ENCODE data around the gene TLL2.

- TF ChIP-seq, protein P1, sequence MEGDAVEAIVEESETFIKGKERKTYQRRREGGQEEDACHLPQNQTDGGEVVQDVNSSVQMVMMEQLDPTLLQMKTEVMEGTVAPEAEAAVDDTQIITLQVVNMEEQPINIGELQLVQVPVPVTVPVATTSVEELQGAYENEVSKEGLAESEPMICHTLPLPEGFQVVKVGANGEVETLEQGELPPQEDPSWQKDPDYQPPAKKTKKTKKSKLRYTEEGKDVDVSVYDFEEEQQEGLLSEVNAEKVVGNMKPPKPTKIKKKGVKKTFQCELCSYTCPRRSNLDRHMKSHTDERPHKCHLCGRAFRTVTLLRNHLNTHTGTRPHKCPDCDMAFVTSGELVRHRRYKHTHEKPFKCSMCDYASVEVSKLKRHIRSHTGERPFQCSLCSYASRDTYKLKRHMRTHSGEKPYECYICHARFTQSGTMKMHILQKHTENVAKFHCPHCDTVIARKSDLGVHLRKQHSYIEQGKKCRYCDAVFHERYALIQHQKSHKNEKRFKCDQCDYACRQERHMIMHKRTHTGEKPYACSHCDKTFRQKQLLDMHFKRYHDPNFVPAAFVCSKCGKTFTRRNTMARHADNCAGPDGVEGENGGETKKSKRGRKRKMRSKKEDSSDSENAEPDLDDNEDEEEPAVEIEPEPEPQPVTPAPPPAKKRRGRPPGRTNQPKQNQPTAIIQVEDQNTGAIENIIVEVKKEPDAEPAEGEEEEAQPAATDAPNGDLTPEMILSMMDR (IDR thresholded peaks at IDR 0.05 in 8 of 11, conservative IDR thresholded peaks at IDR 0.05 in 3 of 11): no peak
- no peak for TF ChIP-seq POLR2A (IDR thresholded peaks at IDR 0.05)
- TF ChIP-seq POLR2AphosphoS5 (IDR thresholded peaks at IDR 0.05): no peak
Measured at GRCh38 chr10:96463562-96463961, 50.2 kb downstream of the TLL2 start.

Measured in spleen (tissue), 7 donors.